ENCODE measurements around the gene GALP. TPM values are rescaled to one million over a fixed set of nuclear protein-coding genes. Genes with fewer than 3 reads are reported as not detected.

Gene GALP
- total RNA-seq = not detected in 2 replicates

GRCh38 chr19:56175861-56176307, at the start of gene GALP:
Gene GALP (plus strand): TSS chr19:56176008. CDS start chr19:56177109, 1,101 bp downstream.

GRCh38 chr19:56140583-56141416, 35.0 kb upstream of the GALP start, which contains the start of gene ZNF444:
Gene ZNF444 (plus strand): TSS chr19:56141287. CDS start chr19:56146912, 5,625 bp downstream.

GRCh38 chr19:56197646-56198045, 21.8 kb downstream of the GALP start, which contains the start of gene ZSCAN5B:
Gene ZSCAN5B (minus strand): TSS chr19:56197783. CDS start chr19:56193052, 4,731 bp downstream.

GRCh38 chr19:56201973-56202372, 26.2 kb downstream of the GALP start, which contains the start of gene ZSCAN5C:
Gene ZSCAN5C (plus strand): TSS chr19:56202273. CDS start chr19:56205914, 3,641 bp downstream.

Other genes starting within 250 kb of the GALP start
- gene NLRP13, start 243.7 kb upstream of the GALP start, total RNA-seq = not detected in 2 replicates
- not detected in 2 replicates for gene NLRP8, start 228.2 kb upstream of the GALP start, total RNA-seq
- not detected in 2 replicates for gene NLRP5, start 189.2 kb upstream of the GALP start, total RNA-seq
- 31.5 and 34.1 TPM in 2 replicates for gene ZNF787, start 54.7 kb upstream of the GALP start, total RNA-seq
- 10.2 and 16.2 TPM in 2 replicates for gene ZNF444, start 34.7 kb upstream of the GALP start, total RNA-seq
- gene ZSCAN5B, start 21.8 kb downstream of the GALP start, total RNA-seq = not detected in 2 replicates
- gene ZSCAN5C, start 26.3 kb downstream of the GALP start, total RNA-seq = not detected in 2 replicates
- 0.47 and 0.63 TPM in 2 replicates for gene EDDM13, start 96.7 kb downstream of the GALP start, total RNA-seq
- 7.6 TPM in 2 replicates for gene ZSCAN5A, start 138.8 kb downstream of the GALP start, total RNA-seq
- 1.6 and 2.3 TPM in 2 replicates for gene ZNF582, start 217.5 kb downstream of the GALP start, total RNA-seq
- 3.5 and 5.4 TPM in 2 replicates for gene ZNF583, start 228.3 kb downstream of the GALP start, total RNA-seq